GM18507 (cell line): ENCODE measurements around the gene UBE2O.

Experiments
- DNase-seq: peaks from one replicate; pipeline ENCODE4 v3.0.0; 2011; ENCODE audit warnings: low read depth; ENCODE audit not compliant: insufficient read length; ENCODE audit errors: extremely low spot score
- FAIRE-seq: peaks from 2 replicates; lab custom pipeline; 2011; peaks lifted over from hg19 to GRCh38; lab: Jason Lieb, UNC

UBE2O gene

DNA sequence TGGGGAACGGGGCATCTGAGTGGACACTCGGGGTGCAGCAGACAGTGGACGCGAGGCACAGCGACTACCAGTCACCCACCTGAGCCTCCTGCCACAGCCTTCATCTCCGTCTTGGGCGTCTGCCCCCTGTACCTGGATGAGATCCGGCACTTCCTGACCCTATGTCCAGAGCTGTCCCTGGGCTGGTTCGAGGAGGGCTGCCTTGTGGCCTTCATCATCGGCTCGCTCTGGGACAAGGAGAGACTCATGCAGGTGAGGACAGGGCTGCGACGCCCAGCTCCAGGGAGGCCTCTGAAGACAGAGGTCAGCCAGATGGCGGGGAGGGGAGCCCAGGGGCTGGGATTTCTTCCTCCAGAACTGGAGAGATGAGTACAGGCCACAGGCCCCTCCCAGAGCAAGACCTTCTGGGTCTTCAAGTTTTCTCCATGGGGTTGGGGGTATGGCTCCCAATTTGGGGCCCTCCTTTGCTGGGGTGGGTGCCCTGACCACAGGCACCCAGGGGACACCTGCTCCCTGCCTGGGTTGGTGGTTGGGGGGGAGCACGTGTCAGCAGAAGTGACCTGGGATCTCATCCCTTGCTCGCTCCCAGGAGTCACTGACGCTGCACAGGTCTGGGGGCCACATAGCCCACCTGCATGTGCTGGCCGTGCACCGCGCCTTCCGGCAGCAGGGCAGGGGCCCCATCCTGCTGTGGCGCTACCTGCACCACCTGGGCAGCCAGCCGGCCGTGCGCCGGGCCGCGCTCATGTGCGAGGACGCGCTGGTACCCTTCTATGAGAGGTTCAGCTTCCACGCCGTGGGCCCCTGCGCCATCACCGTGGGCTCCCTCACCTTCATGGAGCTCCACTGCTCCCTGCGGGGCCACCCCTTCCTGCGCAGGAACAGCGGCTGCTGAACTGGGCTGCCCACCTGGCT is 16.4 kb upstream of the UBE2O start:
- DNase-seq (no peak), FAIRE-seq (no peak)

DNA sequence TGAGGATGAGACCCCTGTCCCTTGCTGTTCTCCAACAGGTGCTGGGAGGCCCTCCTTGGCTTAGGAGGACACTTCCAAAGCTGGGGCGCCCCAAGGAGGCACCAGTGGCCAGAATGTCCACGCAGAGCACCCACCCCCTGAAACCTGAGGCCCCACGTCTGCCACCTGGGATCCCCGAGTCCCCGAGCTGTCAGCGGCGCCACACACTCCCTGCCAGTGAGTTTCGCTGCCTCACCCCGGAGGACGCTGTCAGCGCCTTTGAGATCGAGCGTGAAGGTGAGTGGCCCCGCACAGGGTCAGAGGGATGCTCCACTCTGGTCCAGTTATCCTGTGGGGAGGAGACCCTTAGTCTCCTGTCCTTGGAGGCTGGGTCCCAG is 15.7 kb upstream of the UBE2O start:
- FAIRE-seq (no peak), DNase-seq (no peak)

DNA sequence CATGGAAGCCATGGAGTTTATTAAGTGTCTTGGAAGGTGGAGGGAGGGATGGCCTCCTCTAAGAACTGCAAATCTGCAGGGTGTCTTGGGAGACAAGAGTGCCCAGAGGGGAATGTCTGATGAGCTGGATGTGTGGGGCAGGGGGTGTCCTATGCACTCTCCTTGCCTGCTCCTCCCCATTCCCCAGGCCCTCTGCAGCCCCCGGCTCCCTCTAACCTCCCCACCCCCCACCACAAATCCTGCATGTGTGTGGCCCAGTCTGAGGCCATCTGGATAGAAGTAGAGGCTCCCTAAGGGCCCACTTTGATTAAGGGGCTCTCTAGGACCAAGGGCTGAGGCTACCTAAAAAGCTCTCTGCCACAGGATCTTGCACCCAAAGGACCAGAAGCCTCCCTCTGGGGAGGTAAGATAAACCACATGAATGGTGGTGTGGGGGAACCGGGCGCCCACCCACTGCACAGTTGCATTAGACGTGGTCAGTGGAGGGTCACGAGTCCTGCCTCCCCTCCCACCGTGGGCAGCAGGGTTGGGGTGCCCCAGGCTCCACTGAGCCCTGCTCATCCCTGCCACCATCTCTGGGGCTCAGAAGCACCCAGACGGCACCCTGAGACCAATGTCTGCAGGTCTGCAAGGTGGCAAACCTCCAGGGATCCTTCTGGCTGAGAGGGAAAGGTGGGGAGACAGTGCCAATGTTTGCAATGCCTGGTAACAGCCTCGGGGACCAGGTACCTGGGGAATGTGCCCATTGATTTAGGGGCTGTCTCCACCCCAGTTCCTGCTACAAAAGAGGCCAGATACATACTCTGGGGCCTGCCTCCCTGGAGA is 15.1 kb upstream of the UBE2O start:
- no peak for FAIRE-seq
- DNase-seq = no peak

DNA sequence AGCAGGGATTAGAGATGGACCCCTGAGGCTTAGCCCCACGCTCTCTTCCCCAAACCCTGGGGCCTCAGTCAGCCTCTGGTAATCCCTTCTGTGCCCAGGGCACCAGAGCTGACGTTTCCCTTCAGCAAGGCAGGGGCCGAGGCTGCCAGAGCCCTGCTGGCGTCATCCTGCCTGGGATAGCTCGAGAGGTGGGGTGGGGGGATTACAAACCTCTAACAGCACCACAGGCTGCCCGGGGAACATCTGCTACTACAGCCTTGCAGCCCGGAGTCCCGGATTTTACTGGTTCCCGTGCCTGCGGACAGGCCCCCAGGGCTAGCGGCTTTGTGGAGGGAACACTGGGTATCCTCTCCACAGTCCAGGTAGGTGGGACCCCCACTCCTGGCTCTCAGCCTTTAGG is 14.4 kb upstream of the UBE2O start, which contains the start of gene AANAT:
Gene AANAT (plus strand): TSS at position 238 of the 400 bp plus-strand sequence. CDS start 1,144 bp downstream, outside the sequence.
- FAIRE-seq = no peak
- DNase-seq = no peak

DNA sequence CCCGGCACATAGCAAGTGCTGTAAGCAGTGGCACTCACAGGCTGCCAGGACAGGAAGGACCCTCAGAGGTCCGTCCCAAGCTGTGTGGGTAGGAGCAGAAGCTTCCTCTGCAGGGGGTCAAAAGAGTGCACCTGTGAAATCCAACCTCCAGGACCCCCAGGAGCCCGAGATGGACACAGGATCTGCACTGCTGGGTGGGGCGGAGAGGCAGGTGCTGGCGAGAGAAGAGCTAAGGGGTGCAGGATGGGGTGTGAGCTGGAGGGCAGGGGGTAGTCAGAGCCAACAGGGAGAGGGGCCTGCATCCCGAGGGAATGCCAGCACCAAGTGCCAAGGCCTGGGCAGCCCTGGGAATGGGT is 13.8 kb upstream of the UBE2O start:
- no peak for FAIRE-seq
- DNase-seq = no peak

GRCh38 chr17:76462556-76463290 is 9.8 kb upstream of the UBE2O start:
- DNase-seq (no peak), FAIRE-seq (no peak)

DNA sequence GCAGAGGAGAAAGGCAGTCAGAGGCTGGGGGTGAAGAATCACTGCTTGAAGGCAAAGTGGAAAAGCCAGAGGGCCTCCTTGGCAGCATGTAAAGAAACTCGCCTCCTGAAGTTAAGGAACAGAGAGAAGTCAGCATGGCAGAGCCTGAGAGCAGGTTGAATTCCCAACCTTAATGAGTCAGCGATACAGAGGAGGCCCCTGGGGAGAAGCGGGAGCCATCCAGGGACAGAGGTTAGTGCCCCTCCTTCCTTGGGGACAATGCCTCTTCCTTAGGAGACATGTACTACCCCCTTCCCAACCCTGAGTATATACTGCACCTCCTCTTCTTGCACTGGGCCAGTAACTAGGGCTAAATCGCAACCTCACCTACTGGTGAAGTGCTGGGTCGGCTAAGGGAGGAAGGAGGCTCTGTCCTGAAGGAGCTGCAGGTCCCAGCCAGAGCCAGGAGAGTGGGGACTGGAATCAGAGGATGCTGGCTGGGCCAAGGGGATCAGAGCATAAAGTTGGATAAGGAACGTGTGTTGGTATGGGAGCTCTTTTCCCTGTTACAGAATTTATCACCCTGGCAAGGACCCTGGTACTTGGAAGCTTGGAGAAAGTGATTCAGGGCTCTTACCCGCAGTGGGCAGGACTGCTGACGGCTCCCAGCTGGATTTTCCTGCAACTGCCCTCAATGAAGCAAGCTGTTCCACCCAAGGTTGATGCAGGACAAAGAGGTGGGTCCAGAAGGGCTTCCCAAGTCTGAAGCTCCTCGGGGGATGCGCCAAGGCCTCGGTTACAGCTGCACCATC is 9.0 kb upstream of the UBE2O start:
- FAIRE-seq = no peak
- no peak for DNase-seq

DNA sequence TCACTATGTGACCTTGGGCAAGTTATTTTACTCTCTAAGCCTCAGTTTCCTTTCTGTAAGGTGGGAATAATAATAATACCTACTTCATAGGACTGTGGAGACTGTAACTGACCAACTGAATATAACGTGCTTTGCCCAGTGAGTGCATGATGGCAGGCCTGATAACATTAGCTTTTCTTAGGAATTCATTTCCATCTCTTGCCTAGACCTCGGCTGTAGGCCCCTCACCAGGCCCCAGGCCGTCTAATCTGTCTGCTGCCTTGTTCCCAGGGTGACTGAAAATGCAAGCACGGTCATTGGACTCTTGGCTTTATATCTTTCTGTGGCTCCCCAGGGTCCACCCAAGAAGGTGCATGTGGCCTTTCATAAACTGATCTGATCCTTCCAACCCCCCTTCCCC is 6.7 kb upstream of the UBE2O start:
- FAIRE-seq (no peak), DNase-seq (no peak)

DNA sequence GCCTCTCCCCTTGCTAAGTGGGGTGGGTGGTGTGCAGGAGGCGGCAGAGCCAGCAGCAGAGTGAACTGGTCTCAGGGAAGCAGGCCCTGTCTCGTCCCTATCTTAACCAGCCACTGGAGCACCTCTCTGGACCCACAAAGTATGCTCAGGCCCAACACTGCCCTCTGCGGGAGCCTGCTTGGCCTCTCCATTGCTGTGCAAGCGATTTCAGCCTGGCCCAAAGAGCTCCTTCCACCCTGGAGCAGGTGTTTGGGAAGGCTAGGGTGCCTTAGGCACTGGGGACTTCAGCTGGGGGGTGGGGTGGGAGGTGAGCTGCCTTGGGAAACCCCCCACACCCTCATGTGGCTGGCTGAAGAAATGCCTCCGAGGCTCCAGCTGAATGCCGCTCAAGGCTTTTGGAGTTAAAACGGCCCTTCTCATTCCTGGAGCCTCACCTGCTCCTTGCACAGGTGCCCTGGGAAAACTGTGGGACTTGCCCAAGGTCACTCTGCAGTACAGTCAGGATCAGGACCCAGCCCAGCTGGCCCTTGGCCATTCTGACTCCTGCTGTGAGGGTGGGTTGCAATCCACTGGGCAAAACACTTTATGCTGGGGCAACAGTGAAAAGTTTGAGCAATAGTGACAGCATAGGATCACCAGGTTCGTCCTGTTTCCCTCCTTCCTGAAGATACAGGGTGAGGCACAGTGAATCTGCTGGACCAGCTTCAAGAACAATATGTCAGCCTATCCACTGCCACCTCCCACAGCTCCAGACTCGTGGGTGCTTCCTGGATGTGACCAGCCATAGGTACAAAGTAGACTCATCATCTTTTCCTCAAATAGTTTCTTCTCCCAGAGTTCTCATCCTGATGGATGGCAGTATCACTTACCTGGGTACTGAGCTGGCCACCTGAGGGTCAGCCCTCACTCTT is 5.9 kb upstream of the UBE2O start:
- peak; percentile 49 for FAIRE-seq
- DNase-seq = no peak

- DNase-seq (no peak), FAIRE-seq (no peak)
Measured at GRCh38 chr17:76453431-76453743, 435 bp upstream of the UBE2O start.

DNA sequence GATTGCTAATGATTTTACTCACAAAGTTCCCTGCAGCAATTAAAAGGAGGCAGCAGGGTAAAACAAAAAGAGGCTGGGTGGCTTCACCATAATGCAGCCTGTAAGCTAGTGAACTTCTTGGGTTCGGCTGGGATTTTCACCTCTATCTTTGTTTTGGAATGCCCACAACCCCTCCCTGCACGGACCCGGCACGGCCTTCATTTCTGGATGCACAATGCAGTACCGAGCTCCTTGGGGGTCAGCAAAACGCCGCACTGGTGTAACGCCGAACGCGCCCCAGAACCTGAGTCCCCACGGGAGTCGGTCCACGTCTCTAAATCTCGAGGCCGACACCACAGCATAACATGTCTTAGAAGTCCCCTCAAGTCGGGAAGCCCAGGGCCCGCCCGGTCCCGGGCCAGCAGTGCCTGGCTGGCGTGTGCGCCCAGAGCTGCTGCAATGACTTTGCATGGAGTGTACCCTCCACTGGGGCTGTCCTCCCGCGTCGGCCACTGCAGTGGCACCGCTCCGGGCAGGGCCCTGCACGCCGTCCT is 759 bp downstream of the UBE2O start:
- FAIRE-seq (no peak), DNase-seq (no peak)

- DNase-seq = no peak
- no peak for FAIRE-seq
Measured at GRCh38 chr17:76451506-76451905, 1.4 kb downstream of the UBE2O start.

DNA sequence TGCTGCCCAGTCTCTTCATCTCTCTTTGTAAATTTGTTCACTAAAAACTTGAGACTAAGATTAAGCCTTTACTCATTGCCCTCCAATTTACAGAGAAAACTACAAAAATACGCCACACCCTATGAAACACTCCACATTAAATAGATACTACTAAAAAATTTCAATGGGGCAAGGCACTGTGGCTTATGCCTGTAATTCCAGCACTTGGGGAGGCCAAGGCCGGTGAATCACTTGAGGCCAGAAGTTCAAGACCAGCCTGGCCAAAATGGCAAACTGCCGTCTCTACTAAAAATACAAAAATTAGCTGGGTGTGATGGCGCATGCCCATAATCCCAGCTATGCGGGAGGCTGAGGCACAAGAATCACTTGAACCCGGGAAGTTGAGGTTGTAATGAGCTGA is 3.8 kb downstream of the UBE2O start:
- FAIRE-seq (no peak), DNase-seq (no peak)

DNA sequence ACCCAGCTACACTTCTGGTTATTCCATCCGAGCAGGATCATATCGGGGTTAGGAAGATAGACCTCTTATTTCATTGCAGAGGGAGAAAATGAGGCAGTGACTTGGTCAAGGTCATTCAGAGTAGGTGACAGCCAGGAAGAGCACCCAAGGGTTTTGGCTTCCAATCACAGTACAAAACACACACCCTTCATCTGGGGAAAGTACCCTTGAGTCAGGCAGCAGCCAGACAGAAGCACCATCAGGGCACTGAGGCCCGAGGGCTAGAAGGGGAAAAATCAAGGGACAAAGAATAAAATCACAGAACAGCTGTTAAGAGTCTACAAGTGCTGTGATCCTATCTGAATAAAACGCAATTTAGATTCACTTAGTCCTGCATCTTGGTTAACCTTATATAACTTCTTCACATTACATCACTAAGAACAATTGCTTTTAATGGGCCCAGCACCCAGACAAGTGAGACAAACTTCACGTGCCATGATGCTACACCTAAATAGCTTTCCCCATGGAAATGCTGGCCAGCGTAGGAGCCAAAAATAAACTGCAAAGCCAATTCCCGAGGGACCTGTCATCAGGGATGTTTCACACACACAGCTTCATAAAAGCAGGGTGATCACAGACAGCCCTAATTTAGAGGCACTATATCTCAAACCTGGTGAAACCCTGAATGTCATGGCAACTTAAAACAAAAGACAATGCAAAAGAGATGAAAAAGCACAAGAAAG is 4.9 kb downstream of the UBE2O start:
- DNase-seq = no peak
- FAIRE-seq = no peak

- DNase-seq (no peak), FAIRE-seq (no peak)
Measured at GRCh38 chr17:76446449-76447231, 6.3 kb downstream of the UBE2O start.

DNA sequence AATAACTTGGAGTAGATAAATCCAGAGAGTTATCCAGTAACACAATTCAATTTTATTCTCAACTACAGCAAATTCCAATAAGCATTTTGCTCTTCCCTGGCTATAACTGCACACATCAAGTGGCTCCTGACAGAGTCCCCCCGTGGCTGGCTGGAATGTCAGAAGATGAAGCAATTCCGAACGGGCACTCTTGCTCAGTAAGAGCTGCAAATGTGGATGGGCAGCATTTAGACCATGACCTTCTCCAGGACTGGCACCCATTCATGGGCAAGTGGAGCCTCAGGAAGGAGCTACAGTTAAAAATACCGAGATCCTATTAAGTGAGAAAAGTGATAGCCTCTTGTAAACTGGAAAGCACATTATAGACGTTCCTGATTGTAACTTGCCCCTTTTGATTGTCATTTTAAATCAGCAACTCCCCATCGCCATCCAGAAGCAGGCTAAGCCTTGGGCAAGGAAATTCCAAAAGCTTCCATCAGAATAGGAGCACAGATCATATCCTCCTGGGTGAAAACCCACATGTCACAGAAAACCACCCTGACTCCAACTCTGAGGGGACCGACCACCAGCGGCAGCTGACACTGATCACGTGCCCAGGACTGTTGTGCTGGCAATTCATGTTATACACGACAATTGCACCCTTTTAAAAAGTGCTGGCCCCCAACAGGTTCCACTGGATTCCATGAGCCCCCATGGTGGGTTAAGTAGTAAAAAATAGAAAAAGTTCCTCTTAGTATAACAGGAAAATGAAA is 7.1 kb downstream of the UBE2O start:
- DNase-seq = no peak
- no peak for FAIRE-seq
